Activated B cell treated with CpG ODN at 0.5 μM for 24 hours (primary cell): ENCODE results near the gene RASL11B. TPM values are rescaled to one million over a fixed set of nuclear protein-coding genes. Genes with fewer than 3 reads are reported as not detected.
"Not testable (repeated sequence)": the region's sequence is repeated elsewhere in the genome, so short reads cannot be mapped to it uniquely, and the experiment has no call there.

Experiments used
- ATAC-seq: fragments of 200-7000 bp; cut with Tn5 transposase; one replicate; pipeline ENCODE4 v1.10.0; 2021; ENCODE audit warnings: low read depth, mild to moderate bottlenecking, moderate library complexity
- CTCF ChIA-PET: fragments of 350-600 bp; sonication (Branson Sonifier 250); formaldehyde crosslinking; loops from one replicate; lab custom pipeline; 2021; ENCODE audit warnings: antibody characterized with exemption; lab: Charles Lee
- POLR2A ChIA-PET: fragments of 350-600 bp; sonication (Branson Sonifier 250); formaldehyde crosslinking; loops from one replicate; lab custom pipeline; 2021; ENCODE audit warnings: antibody characterized with exemption; lab: Charles Lee
- DNase-seq: peaks from one replicate; pipeline ENCODE4 v3.0.0; 2022
- H3K27ac Mint-ChIP-seq: one replicate; pipeline ENCODE4 v1.8.0; 2020; ENCODE audit warnings: mixed read lengths
- H3K27me3 Mint-ChIP-seq: one replicate; pipeline ENCODE4 v1.8.0; 2021; ENCODE audit warnings: mixed read lengths
- H3K36me3 Mint-ChIP-seq: one replicate; pipeline ENCODE4 v1.8.0; 2021; ENCODE audit warnings: low read depth, mixed read lengths
- H3K4me1 Mint-ChIP-seq: one replicate; pipeline ENCODE4 v1.8.0; 2021; ENCODE audit warnings: mixed read lengths
- H3K4me3 Mint-ChIP-seq: one replicate; pipeline ENCODE4 v1.8.0; 2020; ENCODE audit warnings: mild to moderate bottlenecking, mixed read lengths
- H3K9me3 Mint-ChIP-seq: one replicate; pipeline ENCODE4 v1.8.0; 2020; ENCODE audit warnings: mixed read lengths
- CTCF ChIP-seq: fragments of 200-600 bp; IDR thresholded peaks from one replicate; pipeline ENCODE4 v1.8.0; 2022; ENCODE audit warnings: antibody characterized with exemption, mild to moderate bottlenecking
- intact Hi-C: fragments of 100-400 bp; cut with micrococcal nuclease; formaldehyde crosslinking; loops from one replicate; pipeline ENCODE4 v1.15.1; 2024
- total RNA-seq: library from RNA; stranded (reverse); gene quantifications from 2 replicates; pipeline ENCODE4 v1.2.3, GENCODE V29; 2022

The RASL11B gene
- total RNA-seq, 1 donor from 2014 or later: not detected

- no peak overlapping the region for H3K4me3 Mint-ChIP-seq
- no peak for ATAC-seq
- H3K27me3 Mint-ChIP-seq: no peaks in the 10 kb centered on the region
- intact Hi-C loops: no loop called here
- H3K4me1 Mint-ChIP-seq: no peaks in the 10 kb centered on the region
- H3K9me3 Mint-ChIP-seq: no peaks in the 10 kb centered on the region
- TF ChIP-seq CTCF: no peak
- no peaks in the 10 kb centered on the region for H3K36me3 Mint-ChIP-seq
- DNase-seq: no peak
- no peak overlapping the region for H3K27ac Mint-ChIP-seq
- POLR2A ChIA-PET: no interaction called here
- CTCF ChIA-PET: no interaction called here
Measured at GRCh38 chr4:52823702-52824092, 38.4 kb upstream of the RASL11B start.

- ChIA-PET CTCF (no interaction called here), POLR2A (no interaction called here)
- Mint-ChIP-seq H3K4me3 (no peak overlapping the region), H3K9me3 (no peaks in the 10 kb centered on the region), H3K36me3 (no peaks in the 10 kb centered on the region), H3K4me1 (no peaks in the 10 kb centered on the region), H3K27me3 (no peaks in the 10 kb centered on the region), H3K27ac (no peak overlapping the region)
- intact Hi-C loops: no loop called here
- no peak for TF ChIP-seq CTCF
- ATAC-seq (no peak), DNase-seq (no peak)
Measured at GRCh38 chr4:52824270-52824602, 37.9 kb upstream of the RASL11B start.

GRCh38 chr4:52824603-52825459, 37.3 kb upstream of the RASL11B start:
- Mint-ChIP-seq H3K4me1 (no peaks in the 10 kb centered on the region), H3K27me3 (no peaks in the 10 kb centered on the region), H3K36me3 (no peaks in the 10 kb centered on the region), H3K27ac (no peak overlapping the region), H3K4me3 (no peak overlapping the region), H3K9me3 (no peaks in the 10 kb centered on the region)
- DNase-seq (no peak), ATAC-seq (no peak)
- intact Hi-C loops: no loop called here
- no peak for TF ChIP-seq CTCF
- CTCF ChIA-PET: no interaction called here
- POLR2A ChIA-PET: no interaction called here

- TF ChIP-seq CTCF: no peak
- DNase-seq (no peak), ATAC-seq (no peak)
- no peaks in the 10 kb centered on the region for H3K4me1 Mint-ChIP-seq
- intact Hi-C loops: no loop called here
- CTCF ChIA-PET: no interaction called here
- POLR2A ChIA-PET: no interaction called here
- no peaks in the 10 kb centered on the region for H3K9me3 Mint-ChIP-seq
- no peaks in the 10 kb centered on the region for H3K27me3 Mint-ChIP-seq
- H3K27ac Mint-ChIP-seq: no peak overlapping the region
- H3K36me3 Mint-ChIP-seq: no peaks in the 10 kb centered on the region
- H3K4me3 Mint-ChIP-seq: no peak overlapping the region
Measured at GRCh38 chr4:52825460-52826090, 36.5 kb upstream of the RASL11B start.

DNA sequence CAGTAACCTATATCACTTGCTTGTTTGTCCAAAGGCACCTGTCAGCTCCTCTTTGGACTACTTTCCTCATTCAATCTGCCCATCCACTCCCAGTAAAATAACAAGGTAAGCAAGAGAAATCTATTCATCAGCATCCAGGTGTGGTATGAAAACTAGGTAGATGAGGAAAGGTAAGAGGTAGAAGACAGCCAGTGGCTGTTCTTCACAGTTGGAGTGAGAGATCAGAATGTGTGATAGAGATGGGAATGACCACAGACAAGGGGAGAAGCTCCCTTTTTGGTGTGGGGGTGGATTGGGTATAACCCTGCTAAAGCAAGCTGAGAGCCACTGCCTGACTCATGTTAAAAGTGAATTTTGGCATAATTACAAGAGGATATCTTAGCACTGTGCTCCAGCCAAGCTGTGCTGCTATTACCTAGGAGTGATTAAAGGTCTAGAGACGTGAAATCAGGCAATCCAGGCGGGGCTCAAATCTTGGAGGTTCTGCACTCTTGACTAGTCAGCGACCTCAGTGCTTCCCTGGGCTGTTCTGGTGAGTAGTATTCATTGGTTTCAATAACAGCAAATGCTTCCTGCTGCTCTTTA, 28.1 kb upstream of the RASL11B start:
- ATAC-seq (no peak), DNase-seq (no peak)
- ChIA-PET POLR2A (no interaction called here), CTCF (no interaction called here)
- Mint-ChIP-seq H3K36me3 (no peaks in the 10 kb centered on the region), H3K27ac (no peak overlapping the region), H3K9me3 (no peaks in the 10 kb centered on the region), H3K27me3 (peaks cover 15% of the 10 kb centered on the region), H3K4me1 (no peaks in the 10 kb centered on the region), H3K4me3 (no peak overlapping the region)
- intact Hi-C loops: no loop called here
- no peak for TF ChIP-seq CTCF

GRCh38 chr4:52834641-52835456, 27.3 kb upstream of the RASL11B start:
- H3K27ac Mint-ChIP-seq, intact Hi-C loops, H3K36me3 Mint-ChIP-seq, DNase-seq, ATAC-seq, POLR2A ChIA-PET, H3K4me1 Mint-ChIP-seq, H3K9me3 Mint-ChIP-seq, H3K4me3 Mint-ChIP-seq, CTCF ChIA-PET: not testable (repeated sequence)
- peaks cover 15% of the 10 kb centered on the region for H3K27me3 Mint-ChIP-seq
